ENCODE results near the gene SMURF2.

Gene SMURF2

GRCh38 chr17:64519601-64520000 is 142.5 kb downstream of the SMURF2 start:
- DNase-seq (ENCODE audit: low spot score) (no peak), ATAC-seq (ENCODE audit: low read depth) (no peak)
- Histone ChIP-seq H3K4me1 (ENCODE audit: insufficient read depth, poor library complexity, severe bottlenecking) (no peaks in the 10 kb centered on the region), H3K27ac (ENCODE audit: poor library complexity, severe bottlenecking) (no peak overlapping the region), H3K36me3 (ENCODE audit: low read depth) (peaks cover 100% of the 10 kb centered on the region), H3K4me3 (ENCODE audit: severe bottlenecking) (no peak overlapping the region), H3K27me3 (ENCODE audit: insufficient read depth, poor library complexity, severe bottlenecking) (no peaks in the 10 kb centered on the region), H3K9me3 (ENCODE audit: severe bottlenecking) (no peaks in the 10 kb centered on the region)
- no peak for TF ChIP-seq CTCF (IDR thresholded peaks at IDR 0.05; ENCODE audit: poor library complexity, severe bottlenecking)

GRCh38 chr17:64515829-64516228 is 146.3 kb downstream of the SMURF2 start:
- Histone ChIP-seq H3K9me3 (ENCODE audit: severe bottlenecking) (no peaks in the 10 kb centered on the region), H3K36me3 (ENCODE audit: low read depth) (peaks cover 100% of the 10 kb centered on the region)
- no peak for DNase-seq (ENCODE audit: low spot score)

DNA sequence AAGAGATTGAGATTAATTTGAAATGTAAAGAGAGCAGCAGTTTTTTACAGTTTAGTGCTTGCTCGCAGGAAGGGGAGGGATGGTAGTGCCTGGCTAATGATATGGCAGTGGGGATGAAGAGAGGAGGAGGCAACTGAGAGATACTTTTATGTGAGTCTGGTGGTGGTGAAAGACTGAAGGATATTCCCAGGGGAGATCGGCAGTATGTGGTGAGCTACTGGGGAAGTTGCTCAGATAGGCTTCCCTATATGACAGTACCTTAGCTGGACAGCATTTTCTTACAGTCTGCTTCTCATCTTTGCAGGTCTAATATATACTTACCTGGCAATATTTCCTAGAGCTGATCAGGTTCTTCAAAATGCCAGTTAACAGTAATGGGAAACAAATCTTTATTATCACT is 146.7 kb downstream of the SMURF2 start:
- ATAC-seq (ENCODE audit: low read depth) (no peak), DNase-seq (ENCODE audit: low spot score) (no peak)
- no peaks in the 10 kb centered on the region for H3K9me3 ChIP-seq (ENCODE audit: severe bottlenecking)
- H3K27ac ChIP-seq (ENCODE audit: poor library complexity, severe bottlenecking) = no peak overlapping the region
- TF ChIP-seq CTCF (IDR thresholded peaks at IDR 0.05; ENCODE audit: poor library complexity, severe bottlenecking) = no peak
- no peak overlapping the region for H3K4me3 ChIP-seq (ENCODE audit: severe bottlenecking)
- no peaks in the 10 kb centered on the region for H3K4me1 ChIP-seq (ENCODE audit: insufficient read depth, poor library complexity, severe bottlenecking)
- no peaks in the 10 kb centered on the region for H3K27me3 ChIP-seq (ENCODE audit: insufficient read depth, poor library complexity, severe bottlenecking)
- peaks cover 100% of the 10 kb centered on the region for H3K36me3 ChIP-seq (ENCODE audit: low read depth)

More at GRCh38 chr17:64515829-64516228, 146.3 kb downstream of the SMURF2 start:
- ATAC-seq (ENCODE audit: low read depth) = no peak
- Histone ChIP-seq H3K4me1 (ENCODE audit: insufficient read depth, poor library complexity, severe bottlenecking) (no peaks in the 10 kb centered on the region), H3K27me3 (ENCODE audit: insufficient read depth, poor library complexity, severe bottlenecking) (no peaks in the 10 kb centered on the region), H3K27ac (ENCODE audit: poor library complexity, severe bottlenecking) (no peak overlapping the region), H3K4me3 (ENCODE audit: severe bottlenecking) (no peak overlapping the region)
- no peak for TF ChIP-seq CTCF (IDR thresholded peaks at IDR 0.05; ENCODE audit: poor library complexity, severe bottlenecking)

- no peak overlapping the region for H3K4me3 ChIP-seq (ENCODE audit: severe bottlenecking)
- TF ChIP-seq CTCF (IDR thresholded peaks at IDR 0.05; ENCODE audit: poor library complexity, severe bottlenecking) = no peak
- peaks cover 12% of the 10 kb centered on the region for H3K4me1 ChIP-seq (ENCODE audit: insufficient read depth, poor library complexity, severe bottlenecking)
- H3K27me3 ChIP-seq (ENCODE audit: insufficient read depth, poor library complexity, severe bottlenecking) = no peaks in the 10 kb centered on the region
- DNase-seq (ENCODE audit: low spot score) = no peak
- ATAC-seq (ENCODE audit: low read depth) = no peak
- no peak overlapping the region for H3K27ac ChIP-seq (ENCODE audit: poor library complexity, severe bottlenecking)
- H3K36me3 ChIP-seq (ENCODE audit: low read depth) = peaks cover 82% of the 10 kb centered on the region
- H3K9me3 ChIP-seq (ENCODE audit: severe bottlenecking) = no peaks in the 10 kb centered on the region
These were observed 152.9 kb downstream of the SMURF2 start for GRCh38 chr17:64509179-64509578.

- Histone ChIP-seq H3K36me3 (ENCODE audit: low read depth) (peaks cover 82% of the 10 kb centered on the region), H3K27me3 (ENCODE audit: insufficient read depth, poor library complexity, severe bottlenecking) (no peaks in the 10 kb centered on the region), H3K4me1 (ENCODE audit: insufficient read depth, poor library complexity, severe bottlenecking) (peaks cover 17% of the 10 kb centered on the region), H3K27ac (ENCODE audit: poor library complexity, severe bottlenecking) (no peak overlapping the region), H3K9me3 (ENCODE audit: severe bottlenecking) (no peaks in the 10 kb centered on the region), H3K4me3 (ENCODE audit: severe bottlenecking) (no peak overlapping the region)
- no peak for DNase-seq (ENCODE audit: low spot score)
- TF ChIP-seq CTCF (IDR thresholded peaks at IDR 0.05; ENCODE audit: poor library complexity, severe bottlenecking) = no peak
- no peak for ATAC-seq (ENCODE audit: low read depth)
These were observed 153.4 kb downstream of the SMURF2 start for GRCh38 chr17:64508683-64509082.

Data from RWPE2 (cell line).